Purkinje cell (primary cell): Measurements from ENCODE around the gene ANLN. TPM values are rescaled to one million over a fixed set of nuclear protein-coding genes. Genes with fewer than 3 reads are reported as not detected.

Source experiments
- polyA plus RNA-seq: library from polyadenylated mRNA; unstranded; fragments of >200 nt; fragmentation: Nextera tagmentation; gene quantifications from 2 replicates; pipeline ENCODE4 v1.2.1, GENCODE V29; 2014

The ANLN gene
- polyA plus RNA-seq: 2.1 and 4.8 TPM in 2 replicates

GRCh38 chr7:36389371-36390198 lies at the start of gene ANLN:
ANLN (plus strand) TSS chr7:36389862; CDS start chr7:36390027, 165 bp downstream.

Other genes starting within 250 kb of the ANLN start
- 18.5 and 21.1 TPM in 2 replicates for gene EEPD1, start 236.6 kb upstream of the ANLN start, polyA plus RNA-seq